Left lung (tissue), 10 donors: ENCODE results near the gene PRKCG. TPM values are rescaled to one million over a fixed set of nuclear protein-coding genes. Genes with fewer than 3 reads are reported as not detected.
A peak's percentile ranks its signal among the peaks of the same experiment; 100 is the strongest.

Source experiments
- ATAC-seq: fragments of 200-7000 bp; cut with Tn5 transposase; one replicate; pipeline ENCODE4 v1.9.1; 2020; ENCODE audit warnings: moderate library complexity
- DNase-seq, 4 donors: peaks; one replicate each; pipeline ENCODE4 v3.0.0-alpha.2; 2013 to 2020
- H3K27ac ChIP-seq, 2 donors: fragments of 200-600 bp; sonication (generic) in 1 of 2; one replicate each; pipeline versions ENCODE4 v1.5.0 to v1.8.0; 2020 to 2021
- H3K27me3 ChIP-seq, 2 donors: fragments of 200-600 bp; sonication (generic) in 1 of 2; one replicate each; pipeline versions ENCODE4 v1.5.0 to v1.8.0; 2020 to 2021
- H3K36me3 ChIP-seq, 2 donors: fragments of 200-600 bp; sonication (generic) in 1 of 2; one replicate each; pipeline versions ENCODE4 v1.5.0 to v1.8.0; 2020 to 2021
- H3K4me1 ChIP-seq, 2 donors: fragments of 200-600 bp; one replicate each; pipeline ENCODE4 v1.8.0; 2021
- H3K4me3 ChIP-seq, 2 donors: fragments of 200-600 bp; sonication (generic) in 1 of 2; one replicate each; pipeline versions ENCODE4 v1.5.0 to v1.8.0; 2020 to 2021; ENCODE audit warnings: mild to moderate bottlenecking in 1 of 2
- H3K9me3 ChIP-seq, 2 donors: fragments of 200-600 bp; sonication (generic) in 1 of 2; one replicate each; pipeline versions ENCODE4 v1.5.0 to v1.8.0; 2020 to 2021
- CTCF ChIP-seq, 2 donors: fragments of 200-600 bp; sonication (generic) in 1 of 2; IDR thresholded peaks; one replicate each; pipeline versions ENCODE4 v1.5.0 to v1.8.0; 2021; ENCODE audit warnings: antibody characterized with exemption in 2 of 2
- intact Hi-C, 2 donors: fragments of 100-400 bp; cut with DNase I; formaldehyde crosslinking; loops; one replicate each; pipeline versions ENCODE4 v1.11.2 to v1.14.2; 2022
- polyA plus RNA-seq, 6 donors: library from polyadenylated mRNA; unstranded; fragments of 120-200 nt; gene quantifications; one replicate each; pipeline ENCODE4 v1.2.1, GENCODE V29; 2013; ENCODE audit not compliant: insufficient read length in 6 of 6
- total RNA-seq, 2 donors: library from RNA; stranded (reverse); fragmentation: NEBNext Ultra II Directional; extraction: Animal tissue kit (Norgen Biotek cat#: 25700); gene quantifications; one replicate each; pipeline ENCODE4 v1.2.1, GENCODE V29; 2021
- donor health status: DM: no; HTN: yes; CAD: no.
- donor health status: DM: no; HTN: no; CAD: no.

PRKCG gene
- total and polyA plus RNA-seq, 8 donors, result 0.10 to 0.78 (median 0.18) TPM; not detected in 3

GRCh38 chr19:53883741-53884140 lies 1.7 kb downstream of the PRKCG start:
- Histone ChIP-seq H3K27me3 (peaks cover 26 to 74% of the 10 kb centered on the region in 2 donors), H3K36me3 (no peaks in the 10 kb centered on the region), H3K27ac (no peak overlapping the region), H3K4me1 (peaks cover 7 to 25% of the 10 kb centered on the region in 2 donors), H3K4me3 (no peak overlapping the region), H3K9me3 (no peaks in the 10 kb centered on the region)
- TF ChIP-seq CTCF (IDR thresholded peaks at IDR 0.05), result no peak
- intact Hi-C loops, result no loop called here
- no peak for DNase-seq
- no peak for ATAC-seq

GRCh38 chr19:53884256-53884655 lies 2.3 kb downstream of the PRKCG start:
- DNase-seq (no peak), ATAC-seq (no peak)
- no peak for TF ChIP-seq CTCF (IDR thresholded peaks at IDR 0.05)
- H3K27me3 ChIP-seq, result peaks cover 26 to 75% of the 10 kb centered on the region in 2 donors
- no peaks in the 10 kb centered on the region for H3K9me3 ChIP-seq
- H3K4me3 ChIP-seq, result no peak overlapping the region
- H3K27ac ChIP-seq, result no peak overlapping the region
- intact Hi-C loops, result no loop called here
- peaks cover 7 to 23% of the 10 kb centered on the region in 2 donors for H3K4me1 ChIP-seq
- no peaks in the 10 kb centered on the region for H3K36me3 ChIP-seq

GRCh38 chr19:53885036-53885435 lies 3.0 kb downstream of the PRKCG start:
- intact Hi-C loops, result no loop called here
- no peak for TF ChIP-seq CTCF (IDR thresholded peaks at IDR 0.05)

GRCh38 chr19:53892301-53892980 lies 10.4 kb downstream of the PRKCG start:
- DNase-seq (peak in 1 of 4 donors; percentile 69), ATAC-seq (no peak)
- peaks cover 0 to 10% of the 10 kb centered on the region in 2 donors for H3K4me1 ChIP-seq
- intact Hi-C loops, result no loop called here
- no peaks in the 10 kb centered on the region for H3K36me3 ChIP-seq
- H3K9me3 ChIP-seq, result no peaks in the 10 kb centered on the region
- peaks cover 6 to 81% of the 10 kb centered on the region in 2 donors for H3K27me3 ChIP-seq
- H3K27ac ChIP-seq, result no peak overlapping the region
- no peak for TF ChIP-seq CTCF (IDR thresholded peaks at IDR 0.05)
- no peak overlapping the region for H3K4me3 ChIP-seq

More at GRCh38 chr19:53885036-53885435, 3.0 kb downstream of the PRKCG start:
- Histone ChIP-seq H3K9me3 (no peaks in the 10 kb centered on the region), H3K4me3 (no peak overlapping the region), H3K4me1 (peaks cover 7 to 23% of the 10 kb centered on the region in 2 donors), H3K27ac (no peak overlapping the region), H3K27me3 (peaks cover 23 to 75% of the 10 kb centered on the region in 2 donors), H3K36me3 (no peaks in the 10 kb centered on the region)
- DNase-seq (no peak), ATAC-seq (no peak)

GRCh38 chr19:53892981-53893325 lies 11.0 kb downstream of the PRKCG start:
- intact Hi-C loops, result no loop called here

More at GRCh38 chr19:53892981-53893325, 11.0 kb downstream of the PRKCG start:
- no peak overlapping the region for H3K27ac ChIP-seq
- ATAC-seq (no peak), DNase-seq (peak in 1 of 4 donors; percentile 54)
- H3K27me3 ChIP-seq, result peaks cover 11 to 86% of the 10 kb centered on the region in 2 donors
- peaks cover 0 to 10% of the 10 kb centered on the region in 2 donors for H3K4me1 ChIP-seq
- no peaks in the 10 kb centered on the region for H3K9me3 ChIP-seq
- TF ChIP-seq CTCF (IDR thresholded peaks at IDR 0.05), result no peak
- H3K36me3 ChIP-seq, result no peaks in the 10 kb centered on the region
- no peak overlapping the region for H3K4me3 ChIP-seq
